NCI-H1694 (cell line): ENCODE data around the gene MICU1.
A peak's percentile ranks its signal among the peaks of the same experiment; 100 is the strongest.

Source experiments
- DNase-seq: peaks from one replicate; lab custom pipeline; 2025; lab: John Stamatoyannopoulos, UW

The MICU1 gene

GRCh38 chr10:72630144-72630543, 4.3 kb upstream of the MICU1 start:
- no peak for DNase-seq

GRCh38 chr10:72626444-72626754, 520 bp upstream of the MICU1 start:
- DNase-seq: no peak

GRCh38 chr10:72625276-72625607, 637 bp downstream of the MICU1 start:
- no peak for DNase-seq

- DNase-seq: no peak
Observed at GRCh38 chr10:72622271-72622670, 3.6 kb downstream of the MICU1 start.

GRCh38 chr10:72616716-72617115, 9.2 kb downstream of the MICU1 start:
- DNase-seq: no peak

- DNase-seq: no peak
Observed at GRCh38 chr10:72615970-72616369, 9.9 kb downstream of the MICU1 start.

- peak; percentile 69 for DNase-seq
Observed at GRCh38 chr10:72612203-72612826, 13.6 kb downstream of the MICU1 start.

- peak; percentile 4 for DNase-seq
Observed at GRCh38 chr10:72611783-72612182, 14.1 kb downstream of the MICU1 start.

GRCh38 chr10:72610466-72610865, 15.4 kb downstream of the MICU1 start:
- peak; percentile 13 for DNase-seq

GRCh38 chr10:72605122-72605521, 20.8 kb downstream of the MICU1 start:
- DNase-seq: no peak

- no peak for DNase-seq
Observed at GRCh38 chr10:72601144-72601543, 24.7 kb downstream of the MICU1 start.

- DNase-seq: no peak
Observed at GRCh38 chr10:72598769-72599701, 26.8 kb downstream of the MICU1 start.

GRCh38 chr10:72597897-72598296, 28.0 kb downstream of the MICU1 start:
- DNase-seq: no peak

GRCh38 chr10:72595436-72595835, 30.4 kb downstream of the MICU1 start:
- no peak for DNase-seq

GRCh38 chr10:72593963-72594362, 31.9 kb downstream of the MICU1 start:
- no peak for DNase-seq

GRCh38 chr10:72588266-72588665, 37.6 kb downstream of the MICU1 start:
- DNase-seq: no peak

GRCh38 chr10:72587568-72587967, 38.3 kb downstream of the MICU1 start:
- DNase-seq: no peak

GRCh38 chr10:72574636-72575035, 51.2 kb downstream of the MICU1 start:
- no peak for DNase-seq

GRCh38 chr10:72573079-72573478, 52.8 kb downstream of the MICU1 start:
- DNase-seq: no peak

- no peak for DNase-seq
Observed at GRCh38 chr10:72567889-72568640, 57.8 kb downstream of the MICU1 start.

GRCh38 chr10:72567421-72567820, 58.5 kb downstream of the MICU1 start:
- DNase-seq: no peak

GRCh38 chr10:72564596-72564995, 61.3 kb downstream of the MICU1 start:
- DNase-seq: no peak

GRCh38 chr10:72563327-72563932, 62.4 kb downstream of the MICU1 start:
- DNase-seq: no peak
